C4-2B (cell line): ENCODE measurements around the gene ZNF23.

Experiments used
- H3K27ac ChIP-seq: fragments of 450-650 bp; 2 replicates; pipeline ENCODE4 v1.5.1; 2017
- CTCF ChIP-seq: fragments of 450-650 bp; conservative IDR thresholded peaks from 2 replicates; pipeline ENCODE4 v1.5.1; 2017; ENCODE audit warnings: mild to moderate bottlenecking
- ZFX ChIP-seq: fragments of 450-650 bp; IDR thresholded peaks from 2 replicates; pipeline ENCODE4 v1.6.1; 2017

Gene ZNF23

DNA sequence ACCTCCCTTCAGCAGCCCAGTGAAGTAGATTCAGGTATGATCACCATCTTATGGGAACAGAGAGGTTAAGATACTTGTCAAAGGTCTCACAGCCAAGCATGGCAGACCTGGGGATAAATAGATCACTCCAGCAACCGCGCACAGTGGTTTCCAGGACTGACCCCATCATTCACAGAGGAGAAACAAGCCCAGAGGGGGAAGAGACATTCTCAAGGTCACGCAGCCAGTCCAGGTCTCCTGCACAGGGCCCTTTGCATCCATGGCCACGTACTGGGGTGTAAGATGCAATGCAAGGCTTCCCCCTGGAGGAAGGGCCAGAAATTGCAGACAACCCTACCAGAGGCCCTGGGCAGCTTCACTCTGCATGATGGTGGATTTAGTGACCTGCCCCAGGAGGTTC lies 40.1 kb downstream of the ZNF23 start:
- TF ChIP-seq CTCF = peak; percentile 69
- no peak for TF ChIP-seq ZFX
- H3K27ac ChIP-seq = no peak overlapping the region

DNA sequence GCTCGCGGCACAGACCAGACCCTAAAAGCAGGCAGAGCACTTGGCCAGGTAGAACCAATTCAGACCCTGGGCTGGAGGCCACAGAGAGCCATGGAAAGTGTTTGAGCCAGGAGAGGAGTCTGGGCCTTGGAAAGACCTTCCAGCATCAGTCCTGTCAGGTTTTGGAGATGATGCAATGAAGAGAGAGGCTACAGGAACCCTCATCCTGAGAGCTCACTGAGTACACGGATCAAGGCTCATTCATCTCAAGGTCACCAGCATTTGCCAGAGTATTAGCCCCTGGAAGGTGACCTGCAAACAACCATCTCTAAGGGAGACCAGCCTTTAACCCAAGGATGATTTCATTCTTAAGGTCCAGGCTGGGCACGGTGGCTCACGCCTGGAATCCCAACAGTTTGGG lies 48.0 kb downstream of the ZNF23 start:
- TF ChIP-seq ZFX (no peak), CTCF (no peak)
- no peak overlapping the region for H3K27ac ChIP-seq

- no peak overlapping the region for H3K27ac ChIP-seq
Measured at GRCh38 chr16:71413341-71413740, 48.7 kb downstream of the ZNF23 start.

GRCh38 chr16:71412270-71413160 lies 49.5 kb downstream of the ZNF23 start:
- no peak for TF ChIP-seq ZFX
- peak; percentile 90 for TF ChIP-seq CTCF
- H3K27ac ChIP-seq = no peak overlapping the region

More at GRCh38 chr16:71413341-71413740, 48.7 kb downstream of the ZNF23 start:
- TF ChIP-seq ZFX (no peak), CTCF (no peak)

GRCh38 chr16:71410146-71410545 lies 51.9 kb downstream of the ZNF23 start:
- no peak overlapping the region for H3K27ac ChIP-seq
- TF ChIP-seq CTCF = no peak
- TF ChIP-seq ZFX = no peak

GRCh38 chr16:71409011-71409775 lies 52.9 kb downstream of the ZNF23 start:
- TF ChIP-seq CTCF = no peak
- no peak for TF ChIP-seq ZFX
- no peak overlapping the region for H3K27ac ChIP-seq

DNA sequence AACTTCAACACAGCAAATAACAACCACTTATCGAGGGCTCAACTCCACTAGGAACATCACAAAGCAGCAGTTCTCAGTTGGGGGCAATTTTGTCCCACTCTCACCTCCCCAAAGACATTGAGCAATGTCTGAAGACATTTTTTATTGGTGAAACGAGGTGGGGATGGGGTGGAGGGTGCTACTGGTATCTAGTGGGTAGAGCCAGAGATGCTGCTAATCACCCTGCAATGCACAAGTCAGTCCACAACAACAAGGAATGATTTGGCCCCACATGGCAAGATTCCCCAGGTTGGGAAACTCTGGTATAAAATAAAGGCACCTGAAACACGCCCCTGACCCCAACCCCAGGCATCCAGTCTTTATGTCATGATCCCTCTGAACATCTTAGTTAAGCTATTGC lies 53.5 kb downstream of the ZNF23 start:
- TF ChIP-seq CTCF (no peak), ZFX (no peak)

More for the DNA sequence above, 53.5 kb downstream of the ZNF23 start:
- H3K27ac ChIP-seq = no peak overlapping the region
